Measurements from ENCODE around the gene ZNF407. TPM values are rescaled to one million over a fixed set of nuclear protein-coding genes. Genes with fewer than 3 reads are reported as not detected.

The ZNF407 gene
- polyA plus RNA-seq, 1 experiment: 2.8 TPM

- no peaks in the 10 kb centered on the region for H3K36me3 ChIP-seq (ENCODE audit: control insufficient read depth, insufficient read depth, low read length)
- ChIA-PET POLR2A (no interaction called here), CTCF (no interaction called here)
- no peaks in the 10 kb centered on the region for H3K27me3 ChIP-seq (ENCODE audit: control insufficient read depth, insufficient read depth, low read length)
- no peak for TF ChIP-seq CTCF (IDR thresholded peaks at IDR 0.05; ENCODE audit: insufficient read depth, low read depth, low read length)
- no peak for DNase-seq (ENCODE audit: low read depth)
- no peak overlapping the region for H3K4me3 ChIP-seq (ENCODE audit: low read depth, low read length)
Observed at GRCh38 chr18:74791501-74792194, 194.0 kb downstream of the ZNF407 start.

GRCh38 chr18:74793746-74794145 is 196.1 kb downstream of the ZNF407 start:
- POLR2A ChIA-PET: no interaction called here
- DNase-seq (ENCODE audit: low read depth): no peak
- H3K4me3 ChIP-seq (ENCODE audit: low read depth, low read length): no peak overlapping the region
- H3K36me3 ChIP-seq (ENCODE audit: control insufficient read depth, insufficient read depth, low read length): no peaks in the 10 kb centered on the region
- TF ChIP-seq CTCF (IDR thresholded peaks at IDR 0.05; ENCODE audit: insufficient read depth, low read depth, low read length): no peak
- CTCF ChIA-PET: interaction anchor here (1.0 kb wide), 1 partner anchor 32 kb away, joined by 3 read pairs; no protein-coding TSS in a partner anchor
- H3K27me3 ChIP-seq (ENCODE audit: control insufficient read depth, insufficient read depth, low read length): no peaks in the 10 kb centered on the region

DNA sequence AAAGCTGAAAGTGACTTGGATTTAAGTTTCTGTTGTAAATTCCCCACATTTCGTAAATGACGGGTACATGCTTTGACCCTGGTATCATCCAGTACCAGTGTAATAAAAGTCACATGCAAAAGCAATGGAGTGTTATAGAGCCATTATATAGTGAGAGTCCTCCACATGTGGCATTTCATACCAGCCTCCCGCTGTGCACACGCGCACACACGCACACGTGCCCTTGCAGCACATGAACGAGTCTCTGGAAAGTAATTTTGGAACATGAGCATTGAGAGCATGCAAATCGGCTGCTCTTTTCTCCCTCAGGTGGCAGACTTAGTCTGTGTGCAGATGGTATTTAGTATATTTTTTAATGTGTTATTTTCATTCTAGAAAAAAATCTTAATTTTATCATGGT is 198.1 kb downstream of the ZNF407 start:
- TF ChIP-seq CTCF (IDR thresholded peaks at IDR 0.05; ENCODE audit: insufficient read depth, low read depth, low read length): no peak
- ChIA-PET POLR2A (no interaction called here), CTCF (no interaction called here)
- no peak for DNase-seq (ENCODE audit: low read depth)
- H3K36me3 ChIP-seq (ENCODE audit: control insufficient read depth, insufficient read depth, low read length): no peaks in the 10 kb centered on the region
- H3K4me3 ChIP-seq (ENCODE audit: low read depth, low read length): no peak overlapping the region
- H3K27me3 ChIP-seq (ENCODE audit: control insufficient read depth, insufficient read depth, low read length): no peaks in the 10 kb centered on the region

GRCh38 chr18:74796211-74796610 is 198.5 kb downstream of the ZNF407 start:
- Histone ChIP-seq H3K4me3 (ENCODE audit: low read depth, low read length) (no peak overlapping the region), H3K27me3 (ENCODE audit: control insufficient read depth, insufficient read depth, low read length) (no peaks in the 10 kb centered on the region), H3K36me3 (ENCODE audit: control insufficient read depth, insufficient read depth, low read length) (no peaks in the 10 kb centered on the region)
- CTCF ChIA-PET: interaction anchor here (0.9 kb wide), 1 partner anchor 11 kb away, joined by 3 read pairs; no protein-coding TSS in a partner anchor
- POLR2A ChIA-PET: no interaction called here
- no peak for TF ChIP-seq CTCF (IDR thresholded peaks at IDR 0.05; ENCODE audit: insufficient read depth, low read depth, low read length)
- no peak for DNase-seq (ENCODE audit: low read depth)

GRCh38 chr18:74796841-74797576 is 199.3 kb downstream of the ZNF407 start:
- no peaks in the 10 kb centered on the region for H3K27me3 ChIP-seq (ENCODE audit: control insufficient read depth, insufficient read depth, low read length)
- CTCF ChIA-PET: interaction anchor here (0.9 kb wide), 1 partner anchor 12 kb away, joined by 3 read pairs; no protein-coding TSS in a partner anchor

More at GRCh38 chr18:74796841-74797576, 199.3 kb downstream of the ZNF407 start:
- Histone ChIP-seq H3K36me3 (ENCODE audit: control insufficient read depth, insufficient read depth, low read length) (no peaks in the 10 kb centered on the region), H3K4me3 (ENCODE audit: low read depth, low read length) (no peak overlapping the region)
- POLR2A ChIA-PET: interaction anchor here (0.7 kb wide), 2 partner anchors 99 to 1339 kb away, joined by 3 read pairs; no protein-coding TSS in a partner anchor
- no peak for TF ChIP-seq CTCF (IDR thresholded peaks at IDR 0.05; ENCODE audit: insufficient read depth, low read depth, low read length)
- DNase-seq (ENCODE audit: low read depth): no peak
